Islet of Langerhans (tissue), 1 donor: Measurements from ENCODE around the gene SPEF2.
"Not testable (repeated sequence)": the region's sequence is repeated elsewhere in the genome, so short reads cannot be mapped to it uniquely, and the experiment has no call there.

Experiments used
- FAIRE-seq: peaks from one replicate; lab custom pipeline; 2011; peaks lifted over from hg19 to GRCh38; lab: Jason Lieb, UNC

SPEF2 gene

GRCh38 chr5:35823347-35824098 is 205.9 kb downstream of the SPEF2 start:
- no peak for FAIRE-seq

GRCh38 chr5:35826056-35826455 is 208.4 kb downstream of the SPEF2 start:
- no peak for FAIRE-seq

- FAIRE-seq: no peak
Observed at GRCh38 chr5:35826554-35826953, 208.9 kb downstream of the SPEF2 start.

- FAIRE-seq: no peak
Observed at GRCh38 chr5:35828082-35828598, 210.5 kb downstream of the SPEF2 start.

GRCh38 chr5:35830587-35830986 is 212.9 kb downstream of the SPEF2 start:
- no peak for FAIRE-seq

GRCh38 chr5:35832762-35833161 is 215.1 kb downstream of the SPEF2 start:
- no peak for FAIRE-seq

GRCh38 chr5:35833224-35833623 is 215.6 kb downstream of the SPEF2 start:
- FAIRE-seq: no peak

- FAIRE-seq: no peak
Observed at GRCh38 chr5:35835796-35836742, 218.4 kb downstream of the SPEF2 start.

GRCh38 chr5:35838370-35839042 is 220.8 kb downstream of the SPEF2 start:
- FAIRE-seq: no peak

- FAIRE-seq: peak; percentile 5
Observed at GRCh38 chr5:35842856-35843255, 225.2 kb downstream of the SPEF2 start.

GRCh38 chr5:35845508-35845907 is 227.8 kb downstream of the SPEF2 start:
- FAIRE-seq: not testable (repeated sequence)

- FAIRE-seq: no peak
Observed at GRCh38 chr5:35847491-35847890, 229.8 kb downstream of the SPEF2 start.

- FAIRE-seq: no peak
Observed at GRCh38 chr5:35847961-35848360, 230.3 kb downstream of the SPEF2 start.

- FAIRE-seq: no peak
Observed at GRCh38 chr5:35849860-35850259, 232.2 kb downstream of the SPEF2 start.

- FAIRE-seq: no peak
Observed at GRCh38 chr5:35850967-35851680, 233.5 kb downstream of the SPEF2 start.

GRCh38 chr5:35852084-35852734 is 234.5 kb downstream of the SPEF2 start:
- no peak for FAIRE-seq

GRCh38 chr5:35852773-35853172 is 235.1 kb downstream of the SPEF2 start:
- no peak for FAIRE-seq

- no peak for FAIRE-seq
Observed at GRCh38 chr5:35853631-35854030, 236.0 kb downstream of the SPEF2 start.

GRCh38 chr5:35854248-35854647 is 236.6 kb downstream of the SPEF2 start:
- FAIRE-seq: no peak

- FAIRE-seq: no peak
Observed at GRCh38 chr5:35855187-35855586, 237.5 kb downstream of the SPEF2 start.

- not testable (repeated sequence) for FAIRE-seq
Observed at GRCh38 chr5:35856186-35856764, 238.6 kb downstream of the SPEF2 start.
